LoVo (cell line): ENCODE results near the gene AUNIP.

ENCODE experiments used
- DNase-seq: peaks from one replicate; pipeline ENCODE4 v3.0.0-alpha.2; 2016; ENCODE audit warnings: low spot score

The AUNIP gene

GRCh38 chr1:25858906-25859789 is at the start of gene AUNIP:
Gene AUNIP, minus strand, starts transcription at chr1:25859457. Its CDS starts 100 bp downstream, at chr1:25859357.
- peak; percentile 93 for DNase-seq

GRCh38 chr1:25909040-25909439 is 49.8 kb upstream of the AUNIP start:
- DNase-seq: no peak

- DNase-seq: no peak
Observed at GRCh38 chr1:25908161-25908560, 48.9 kb upstream of the AUNIP start.

- DNase-seq: no peak
Observed at GRCh38 chr1:25907601-25908000, 48.3 kb upstream of the AUNIP start.

GRCh38 chr1:25906644-25907300 is 47.5 kb upstream of the AUNIP start:
- no peak for DNase-seq

- peak; percentile 90 for DNase-seq
Observed at GRCh38 chr1:25905680-25906643, 46.7 kb upstream of the AUNIP start, which contains the start of gene STMN1. Gene STMN1, minus strand, starts transcription at chr1:25906419. Its CDS starts 1,743 bp downstream, at chr1:25904676.

- DNase-seq: peak; percentile 88
Observed at GRCh38 chr1:25904943-25905679, 45.9 kb upstream of the AUNIP start.

GRCh38 chr1:25903986-25904385 is 44.7 kb upstream of the AUNIP start:
- DNase-seq: no peak

- no peak for DNase-seq
Observed at GRCh38 chr1:25902462-25902861, 43.2 kb upstream of the AUNIP start.

GRCh38 chr1:25900219-25900618 is 41.0 kb upstream of the AUNIP start:
- DNase-seq: no peak

GRCh38 chr1:25899792-25900191 is 40.5 kb upstream of the AUNIP start:
- no peak for DNase-seq

GRCh38 chr1:25898223-25899015 is 39.2 kb upstream of the AUNIP start:
- no peak for DNase-seq

- DNase-seq: no peak
Observed at GRCh38 chr1:25897754-25898153, 38.5 kb upstream of the AUNIP start.

- DNase-seq: no peak
Observed at GRCh38 chr1:25896266-25896665, 37.0 kb upstream of the AUNIP start.

- peak; percentile 87 for DNase-seq
Observed at GRCh38 chr1:25895365-25895990, 36.2 kb upstream of the AUNIP start.

- no peak for DNase-seq
Observed at GRCh38 chr1:25893116-25893515, 33.9 kb upstream of the AUNIP start.

GRCh38 chr1:25891606-25892005 is 32.3 kb upstream of the AUNIP start:
- DNase-seq: no peak

GRCh38 chr1:25890239-25891034 is 31.2 kb upstream of the AUNIP start:
- DNase-seq: peak; percentile 93

GRCh38 chr1:25889470-25889869 is 30.2 kb upstream of the AUNIP start:
- no peak for DNase-seq
